Fibroblast of skin of abdomen (primary cell): Measurements from ENCODE around the gene EED.
"Not testable (repeated sequence)": the region's sequence is repeated elsewhere in the genome, so short reads cannot be mapped to it uniquely, and the experiment has no call there.

Experiments
- DNase-seq: peaks from one replicate; pipeline ENCODE4 v3.0.0-alpha.2; 2013

EED gene

DNA sequence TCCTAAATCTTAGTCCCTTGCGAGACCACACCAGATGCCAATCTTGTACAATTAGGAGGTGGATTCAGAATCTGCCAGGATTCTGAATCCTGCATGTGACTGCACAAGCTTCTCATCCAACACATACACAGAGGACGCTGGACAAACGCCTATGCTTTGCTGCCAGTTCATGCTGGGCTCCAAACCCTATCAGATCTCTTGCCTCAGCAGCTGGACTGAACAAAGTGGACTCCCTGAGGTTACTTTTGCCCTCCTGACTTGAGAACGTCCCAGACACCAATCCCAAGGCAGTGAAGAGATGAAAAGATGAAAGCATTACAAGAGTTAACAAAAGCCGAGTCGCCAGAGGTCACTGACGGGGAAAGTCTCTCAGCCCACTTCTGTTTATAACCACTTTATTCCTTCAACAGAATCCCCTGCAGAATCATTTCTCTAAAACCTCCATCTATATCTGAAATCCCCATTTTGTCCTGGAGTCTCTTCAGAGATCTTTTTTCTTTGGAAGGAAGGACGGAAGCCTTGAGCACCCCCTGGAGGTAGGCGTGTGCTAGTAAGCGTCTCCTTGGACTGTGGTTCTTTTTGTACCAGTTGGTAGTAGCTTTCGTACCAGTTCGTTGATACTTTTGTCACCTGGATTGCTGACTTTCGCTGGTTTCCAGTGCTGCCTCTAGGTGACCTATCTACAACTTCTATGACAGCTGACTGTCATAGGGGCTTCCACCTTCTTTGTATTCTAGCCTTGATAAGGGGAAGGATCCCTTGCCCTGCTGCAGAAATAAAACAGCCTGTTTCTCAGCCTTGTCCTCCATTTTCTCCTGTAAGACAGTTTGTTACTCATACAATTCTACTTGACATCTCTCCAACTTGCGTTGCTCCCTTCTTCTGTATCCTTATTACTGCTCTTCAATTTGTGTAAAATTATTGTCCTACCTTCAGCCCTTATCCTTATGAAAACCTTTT is 26.1 kb upstream of the EED start:
- peak; percentile 67 for DNase-seq

DNA sequence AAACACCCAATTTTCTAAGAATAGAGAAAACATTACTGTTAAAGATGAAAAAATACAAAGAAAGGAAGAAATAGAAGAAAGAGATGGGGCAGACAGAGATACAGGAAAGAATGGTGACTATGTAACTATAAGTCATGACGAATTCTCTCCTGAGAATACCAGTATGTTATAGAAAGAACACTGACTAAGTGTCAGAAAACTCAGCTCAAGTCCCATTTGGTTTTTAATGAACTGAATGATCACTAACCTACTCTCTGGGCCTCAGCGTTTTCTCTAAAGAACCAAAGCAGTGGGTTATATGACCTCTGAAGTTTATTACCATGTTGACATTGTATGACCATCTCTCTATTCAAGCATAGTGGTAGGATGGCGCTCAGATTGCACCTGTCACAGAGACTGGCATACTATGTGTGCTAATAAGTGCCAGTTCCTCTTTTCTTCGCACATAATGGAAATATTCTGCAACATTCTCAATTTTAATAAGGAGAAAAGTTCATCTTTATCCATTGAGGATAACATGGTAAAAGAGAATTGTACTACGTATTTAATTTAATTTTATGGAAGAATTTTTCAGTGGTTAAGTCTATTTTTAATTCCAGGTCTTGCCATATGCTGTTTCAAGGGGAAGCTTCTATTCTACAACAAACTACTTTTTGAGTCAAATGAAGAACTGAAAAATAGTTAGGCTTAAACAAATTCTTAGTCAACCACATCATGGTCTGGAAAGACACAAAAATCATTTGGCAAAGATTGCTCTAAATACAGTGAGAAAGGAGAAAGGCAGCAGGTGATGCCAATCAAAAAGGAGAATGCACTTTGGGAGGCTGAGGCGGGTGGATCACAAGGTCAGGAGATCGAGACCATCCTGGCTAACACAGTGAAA is 25.0 kb upstream of the EED start:
- no peak for DNase-seq

DNA sequence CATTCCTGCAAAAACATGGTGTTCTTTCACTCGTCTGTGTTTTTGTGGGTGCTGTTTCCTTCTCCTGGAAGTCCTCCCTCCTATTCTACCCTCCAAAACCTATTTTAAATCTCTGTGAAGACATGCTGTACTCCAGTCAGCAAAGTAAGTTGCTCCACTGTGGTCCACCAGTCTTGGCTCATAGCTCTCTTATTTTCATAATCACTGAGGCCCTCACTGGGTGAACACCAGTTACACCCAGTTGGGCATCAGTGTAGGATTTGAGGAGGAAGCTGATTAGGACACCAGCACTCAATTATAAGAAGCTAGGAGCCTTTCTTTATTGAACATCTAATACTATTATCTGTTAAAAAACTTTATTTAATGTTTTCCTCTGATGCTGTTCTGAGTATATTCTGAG is 23.9 kb upstream of the EED start:
- DNase-seq: no peak

DNA sequence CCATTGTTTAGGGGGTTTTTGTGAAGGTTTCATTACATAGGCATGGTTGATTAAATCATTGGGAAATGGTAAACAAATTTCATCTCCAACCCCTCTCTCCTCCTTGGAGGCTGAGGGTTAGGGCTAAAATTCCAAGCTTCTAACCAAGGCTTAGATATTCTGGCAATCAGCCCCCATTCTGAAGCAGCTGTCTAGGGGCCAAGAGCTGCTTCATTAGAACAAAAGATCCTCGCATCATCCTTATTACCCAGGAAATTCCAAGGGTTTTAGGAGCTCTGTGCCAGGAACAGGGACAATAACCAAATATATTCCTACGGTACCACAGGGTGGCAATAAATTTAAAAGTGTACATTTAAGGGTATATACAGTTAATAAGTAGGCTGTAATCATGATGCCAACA is 22.5 kb upstream of the EED start:
- no peak for DNase-seq

DNA sequence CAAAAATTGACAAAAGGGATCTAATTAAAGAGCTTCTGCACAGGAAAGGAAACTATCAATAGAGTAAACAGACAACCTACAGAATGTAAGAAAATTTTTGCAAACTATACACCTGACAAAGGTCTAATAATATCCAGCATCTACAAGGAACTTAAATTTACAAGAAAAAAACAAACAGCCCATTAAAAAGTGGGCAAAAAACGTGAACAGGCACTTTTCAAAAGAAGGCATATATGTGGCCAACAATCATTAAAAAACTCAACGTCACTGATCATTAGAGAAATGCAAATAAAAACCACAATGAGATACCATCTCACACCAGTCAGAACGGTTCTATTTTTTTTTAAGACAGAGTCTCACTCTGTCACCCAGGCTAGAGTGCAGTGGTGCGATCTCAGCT is 20.0 kb upstream of the EED start:
- not testable (repeated sequence) for DNase-seq

DNA sequence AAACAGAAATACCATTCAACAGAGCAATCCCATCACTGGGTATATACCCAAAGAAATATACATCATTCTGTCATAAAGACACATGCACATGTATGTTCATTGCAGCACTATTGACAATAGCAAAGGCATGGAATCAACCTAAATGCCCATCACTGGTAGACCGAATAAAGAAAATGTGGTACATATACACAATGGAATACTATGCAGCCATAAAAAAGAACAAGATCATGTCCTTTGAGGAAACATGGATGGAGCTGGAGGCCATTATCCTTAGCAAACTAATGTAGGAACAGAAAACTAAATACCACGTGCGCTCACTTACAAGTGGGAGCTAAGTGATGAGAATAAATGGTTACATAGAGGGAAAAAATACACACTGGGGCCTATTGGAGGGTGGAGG is 19.2 kb upstream of the EED start:
- not testable (repeated sequence) for DNase-seq

DNA sequence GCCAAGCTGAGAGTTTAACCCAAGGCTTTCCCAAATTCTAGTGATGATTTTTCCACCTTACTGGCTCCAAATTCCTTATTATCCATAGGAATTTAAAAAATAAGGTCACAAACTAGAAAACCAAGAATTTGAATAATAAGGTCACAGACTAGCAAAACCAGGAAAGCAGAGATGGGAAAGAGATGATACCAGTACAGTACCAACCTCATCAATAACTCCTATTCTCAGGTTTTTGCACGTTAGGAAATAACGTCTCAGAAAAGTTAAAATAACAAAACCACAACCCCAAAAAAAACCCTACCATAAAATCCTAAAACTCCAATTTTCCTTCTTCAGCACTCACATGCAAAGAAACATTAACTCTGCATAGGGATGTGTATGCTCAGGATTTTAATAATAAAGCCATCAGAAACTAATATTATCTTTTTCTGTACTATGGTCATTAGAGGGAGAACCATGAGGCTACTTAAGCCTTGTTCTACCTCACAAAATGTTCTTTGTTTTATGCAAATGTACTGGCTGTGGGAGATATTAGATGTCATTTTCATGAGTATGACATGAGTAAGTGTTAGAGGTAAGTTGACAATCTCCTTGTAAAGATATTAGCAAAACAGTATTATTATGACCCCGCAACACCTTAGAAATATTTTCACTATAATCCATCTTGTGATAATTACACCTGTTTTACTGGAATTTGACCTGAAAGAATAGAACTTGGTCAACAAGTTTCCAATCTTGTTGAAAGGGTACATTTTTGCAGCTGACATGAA is 16.1 kb upstream of the EED start:
- DNase-seq: no peak

DNA sequence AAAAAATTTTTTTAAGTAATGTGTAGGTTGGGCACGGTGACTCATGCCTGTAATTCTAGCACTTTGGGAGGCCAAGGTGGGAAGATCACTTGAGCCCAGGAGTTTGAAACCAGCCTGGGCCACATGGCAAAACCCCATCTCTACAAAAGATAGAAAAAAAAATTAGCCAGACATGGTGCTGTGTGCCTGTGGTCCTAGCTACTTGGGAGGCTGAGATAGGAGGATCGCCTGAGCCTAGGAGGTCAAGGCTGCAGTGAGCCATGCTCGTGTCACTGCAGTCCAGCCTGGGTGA is 15.6 kb upstream of the EED start:
- not testable (repeated sequence) for DNase-seq

DNA sequence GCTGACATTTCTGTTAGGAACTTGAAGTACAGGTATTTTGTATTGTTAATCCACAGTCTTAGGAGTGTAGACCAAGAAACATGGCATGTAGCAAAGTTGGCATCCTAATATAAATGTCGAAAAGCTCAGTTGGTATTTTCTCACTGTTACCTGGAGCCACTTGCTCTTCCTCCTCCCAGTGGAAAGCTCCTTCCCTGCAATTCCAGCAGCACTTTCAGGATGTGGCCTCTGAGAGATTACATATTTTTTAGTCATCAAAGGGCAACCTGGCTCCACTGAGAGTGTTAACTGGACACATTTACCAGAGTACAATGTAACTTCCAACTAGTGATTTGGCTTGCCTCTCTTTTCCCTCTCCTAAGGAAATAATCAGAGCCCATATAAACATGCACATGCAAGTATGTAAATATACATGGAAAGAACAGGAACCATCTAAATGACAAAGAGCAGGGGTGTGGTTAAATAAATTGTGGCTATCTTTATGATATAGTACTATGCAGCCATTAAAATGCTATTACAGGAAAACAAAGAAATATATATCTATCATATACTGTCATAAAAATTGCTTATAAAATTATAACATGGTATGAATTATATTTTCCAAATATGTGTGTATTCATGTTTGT is 14.3 kb upstream of the EED start:
- DNase-seq: no peak

DNA sequence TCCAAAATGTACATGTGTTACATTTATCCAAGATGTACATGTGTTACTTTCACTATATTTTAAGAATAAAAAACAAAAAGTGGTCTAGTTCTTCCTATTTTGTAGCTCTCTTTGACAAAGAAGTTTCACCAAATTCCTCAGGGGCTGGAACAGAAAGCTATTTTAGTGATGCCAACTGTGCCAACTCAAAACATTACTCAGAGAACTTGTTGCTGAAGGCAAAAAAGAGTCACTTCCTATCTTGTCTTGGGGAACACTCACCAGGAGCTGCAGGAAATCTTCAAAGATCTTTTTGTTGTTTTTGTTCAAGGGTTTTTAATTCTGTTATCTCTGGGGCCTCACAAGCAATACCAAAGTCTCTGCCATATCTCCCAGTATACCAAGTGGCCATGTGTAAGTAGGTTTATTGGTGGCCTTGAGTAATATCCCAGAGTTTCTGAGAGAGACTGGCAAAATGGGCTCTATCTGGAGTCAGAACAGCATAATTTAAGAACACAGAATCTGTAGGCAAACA is 13.6 kb upstream of the EED start:
- DNase-seq: no peak

DNA sequence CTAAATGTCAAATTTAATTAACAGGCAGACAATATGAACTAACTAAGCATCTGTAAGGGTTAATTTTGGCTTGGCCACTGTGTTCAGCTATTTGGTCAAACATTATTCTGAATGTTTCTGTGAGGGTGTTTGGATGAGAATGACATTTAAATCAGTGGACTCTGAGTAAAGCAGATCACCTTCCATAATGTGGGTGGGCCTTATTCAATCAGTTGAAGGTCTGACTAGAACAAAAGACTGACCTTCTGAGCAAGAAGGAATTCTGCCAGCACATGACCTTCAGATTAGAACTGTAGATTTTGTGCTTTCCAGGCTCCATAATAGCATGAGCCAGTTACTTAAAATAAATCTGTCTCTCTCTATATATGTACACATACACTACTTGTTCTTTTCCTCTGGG is 12.0 kb upstream of the EED start:
- DNase-seq: no peak

DNA sequence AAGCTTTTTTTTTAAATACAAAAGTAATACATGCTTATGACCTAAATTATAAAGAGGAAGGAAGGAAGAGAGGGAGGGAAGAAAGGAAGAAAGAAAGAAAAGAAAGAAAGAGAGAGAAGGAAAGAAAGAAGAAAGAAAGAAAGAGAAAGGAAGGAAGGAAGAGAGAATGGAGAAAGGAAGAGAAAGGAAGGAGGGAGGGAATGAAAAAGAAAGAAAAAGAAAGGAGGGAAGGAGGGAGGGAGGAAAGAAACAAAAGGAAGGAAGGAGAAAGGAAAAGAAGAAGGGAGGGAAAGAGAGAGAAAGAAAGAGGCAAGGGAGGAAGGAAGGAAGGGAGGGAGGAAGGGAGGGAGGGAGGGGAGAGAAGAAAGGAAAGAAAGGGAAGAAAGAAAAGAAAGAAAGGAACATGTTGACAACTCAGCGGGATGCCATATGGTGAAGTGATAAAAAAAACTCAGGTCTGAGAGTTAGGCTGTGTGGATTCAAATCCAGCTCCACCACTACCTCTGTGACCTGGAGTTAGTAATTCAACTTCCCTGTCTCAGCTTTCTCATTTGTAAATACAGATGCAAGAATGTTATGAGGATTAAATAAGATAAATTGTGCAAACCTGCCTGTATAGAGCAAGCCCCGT is 9.6 kb upstream of the EED start:
- no peak for DNase-seq

DNA sequence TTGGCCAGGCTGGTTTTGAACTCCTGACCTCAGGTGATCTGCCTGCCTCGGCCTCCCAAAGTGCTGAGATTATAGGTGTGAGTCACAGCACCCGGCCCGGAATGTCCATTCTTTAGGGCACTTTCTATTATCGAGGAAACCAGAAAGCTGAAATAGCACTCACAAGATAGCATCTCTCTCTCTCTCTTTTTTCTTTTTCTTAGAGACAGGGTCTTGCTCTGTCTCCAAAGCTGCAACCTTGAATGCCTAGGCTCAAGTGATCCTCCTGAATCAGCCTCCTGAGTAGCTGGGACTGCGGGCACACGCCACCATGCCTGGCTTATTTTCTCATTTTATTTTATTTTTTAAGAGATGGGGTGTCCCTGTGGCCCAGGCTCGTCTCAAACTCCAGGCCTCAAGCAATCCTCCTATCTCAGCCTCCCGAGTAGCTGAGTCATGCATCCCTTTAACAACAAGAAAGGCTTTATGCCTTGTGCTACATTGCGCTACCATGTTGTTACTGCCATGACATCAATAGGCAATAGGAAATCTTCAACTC is 7.2 kb upstream of the EED start:
- DNase-seq: no peak

DNA sequence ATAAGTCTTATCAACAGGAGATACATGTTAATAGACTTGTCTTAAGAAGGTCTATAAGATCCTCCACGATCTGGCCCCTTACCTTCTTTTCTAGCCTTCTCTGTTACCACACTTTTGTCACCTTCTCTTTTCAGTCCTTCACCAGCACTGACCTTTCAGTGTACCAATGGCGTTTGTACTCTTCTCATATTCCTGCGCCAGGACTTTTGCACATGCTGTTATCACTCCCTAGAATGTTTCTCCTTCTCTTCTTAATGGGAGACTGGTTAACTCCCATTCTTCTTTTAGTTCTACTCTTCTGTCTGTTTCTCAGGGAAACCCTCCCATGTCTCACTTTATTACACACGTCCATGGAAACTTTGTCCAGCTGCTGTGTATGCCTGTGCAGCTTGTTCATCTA is 4.4 kb upstream of the EED start:
- DNase-seq: no peak

DNA sequence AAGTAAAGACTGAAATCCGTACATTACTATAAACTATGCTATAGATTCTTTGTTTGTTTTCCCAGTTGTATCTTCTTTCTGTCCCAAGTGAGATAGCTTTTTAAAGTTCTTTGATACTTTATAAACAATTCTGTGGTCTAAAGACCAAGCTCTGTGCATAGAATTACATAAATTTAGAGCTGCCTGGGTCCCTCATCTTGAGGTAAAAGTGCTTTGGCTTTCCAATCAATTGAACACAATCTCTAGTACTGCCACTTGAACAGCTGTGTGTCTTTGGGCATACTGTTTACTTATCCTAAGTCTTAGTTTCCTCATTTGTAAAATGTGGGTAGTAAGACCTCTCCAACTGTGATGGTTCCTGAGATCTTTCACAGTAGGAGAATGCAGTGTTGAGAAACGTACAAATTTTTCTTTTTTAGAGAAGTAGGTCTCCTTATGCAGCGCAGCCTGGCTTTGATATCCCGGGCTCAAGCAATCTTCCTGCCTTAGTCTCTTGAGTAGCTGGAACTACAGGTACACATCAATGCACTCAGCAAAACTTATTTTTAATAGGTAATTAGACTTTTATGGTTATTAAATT is 2.5 kb upstream of the EED start:
- DNase-seq: no peak

DNA sequence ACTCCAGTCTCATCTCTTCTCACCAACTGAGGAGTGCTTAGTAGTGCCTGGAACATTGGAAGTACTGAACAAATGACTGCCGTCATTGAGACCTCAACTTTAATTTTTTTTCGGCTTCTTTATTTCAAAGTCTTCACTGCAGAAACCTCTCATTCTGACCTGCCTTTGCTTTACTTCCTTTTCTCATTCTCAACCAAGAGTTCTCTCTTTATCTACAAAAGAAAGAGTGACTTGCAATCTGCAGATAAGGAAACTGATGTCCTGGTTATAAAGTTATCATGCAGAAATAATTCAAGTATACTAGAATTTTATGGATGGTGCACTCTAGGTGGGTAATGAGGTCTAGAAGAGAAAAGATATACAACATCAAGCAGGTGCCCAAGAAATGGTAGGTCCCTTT is 1.2 kb upstream of the EED start:
- DNase-seq: no peak

DNA sequence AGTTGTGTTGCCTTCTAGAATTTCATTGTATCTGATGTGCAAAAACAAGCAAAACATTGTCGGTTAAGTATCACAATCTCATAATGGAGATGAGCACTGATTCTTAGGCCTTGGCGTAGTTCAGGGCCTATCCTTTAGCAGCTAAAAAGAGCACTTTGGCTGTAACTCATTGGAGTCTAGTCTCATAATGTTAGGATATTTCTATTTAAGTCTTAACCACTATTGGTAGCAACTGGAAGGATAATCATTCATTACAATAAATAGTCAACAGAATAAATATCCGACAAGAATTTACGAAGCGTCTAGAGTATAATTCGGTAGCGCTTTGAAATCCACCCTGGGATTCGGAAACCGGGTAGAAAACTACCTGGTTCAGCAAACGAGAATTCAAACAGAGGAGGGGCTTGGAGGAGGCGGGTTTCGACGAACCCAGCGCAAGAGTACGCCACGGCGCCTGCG is 461 bp upstream of the EED start:
- DNase-seq: peak; percentile 84

DNA sequence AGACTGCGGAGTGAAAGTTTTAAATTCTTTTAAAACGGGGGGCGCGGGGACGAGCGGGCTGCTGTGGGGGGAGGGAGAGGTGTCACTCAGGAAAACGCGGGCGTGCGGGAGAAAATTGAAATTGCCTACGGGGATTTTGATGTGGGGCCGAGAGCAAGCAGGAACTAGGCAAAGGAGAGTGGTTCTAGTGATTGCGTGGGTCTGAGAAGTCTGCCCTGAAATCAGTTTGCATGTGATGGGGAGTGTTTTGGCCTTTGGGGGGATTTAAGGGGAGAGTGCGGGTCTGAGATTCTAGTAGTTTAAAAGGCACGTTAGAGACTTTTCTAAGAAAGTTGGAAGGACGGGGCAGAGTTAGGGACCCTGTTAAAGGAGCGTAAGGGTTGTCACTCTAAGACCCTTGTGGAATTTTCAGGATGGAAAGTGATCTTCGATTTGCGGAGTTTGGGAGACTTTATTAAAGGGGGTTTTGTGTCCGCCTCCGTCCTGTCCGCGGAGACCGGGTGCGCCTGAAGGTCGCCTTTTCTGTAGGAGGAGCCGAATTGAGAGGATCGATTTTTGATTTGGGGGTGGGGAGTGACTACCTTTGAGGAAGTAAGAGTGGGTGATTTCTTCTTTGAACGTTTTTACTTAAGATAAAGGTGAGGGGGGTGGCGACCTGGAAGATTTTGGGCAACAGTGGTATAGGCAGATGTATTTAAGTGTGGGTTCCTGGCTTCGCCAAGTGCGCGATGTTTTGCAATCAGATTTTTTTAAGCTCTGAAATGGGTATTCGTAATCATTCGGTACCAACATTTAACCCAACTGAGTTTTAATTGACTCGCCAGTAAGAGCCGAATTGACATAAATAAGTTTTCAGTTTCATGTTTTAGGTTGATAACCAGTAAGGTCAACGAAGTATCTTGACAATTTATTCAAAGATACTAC is 1.1 kb downstream of the EED start:
- peak; percentile 5 for DNase-seq

DNA sequence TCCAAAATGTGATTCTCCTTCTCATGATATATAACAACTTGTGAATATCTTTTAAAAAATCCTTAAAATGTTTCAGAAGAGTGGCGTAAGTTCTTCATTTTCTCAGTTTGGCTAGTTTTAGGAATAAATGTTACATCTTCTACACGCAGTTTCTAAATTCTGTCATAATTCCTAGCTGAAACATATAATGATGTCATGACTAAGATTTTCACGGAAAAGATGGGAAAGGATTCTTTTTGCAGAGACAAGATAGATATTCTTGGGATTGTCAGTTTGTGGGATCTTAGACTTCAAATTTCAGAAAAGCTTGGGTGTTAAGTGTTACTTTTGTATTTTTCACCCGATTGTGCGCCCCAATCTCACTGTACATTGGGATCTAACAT is 1.7 kb downstream of the EED start:
- no peak for DNase-seq

DNA sequence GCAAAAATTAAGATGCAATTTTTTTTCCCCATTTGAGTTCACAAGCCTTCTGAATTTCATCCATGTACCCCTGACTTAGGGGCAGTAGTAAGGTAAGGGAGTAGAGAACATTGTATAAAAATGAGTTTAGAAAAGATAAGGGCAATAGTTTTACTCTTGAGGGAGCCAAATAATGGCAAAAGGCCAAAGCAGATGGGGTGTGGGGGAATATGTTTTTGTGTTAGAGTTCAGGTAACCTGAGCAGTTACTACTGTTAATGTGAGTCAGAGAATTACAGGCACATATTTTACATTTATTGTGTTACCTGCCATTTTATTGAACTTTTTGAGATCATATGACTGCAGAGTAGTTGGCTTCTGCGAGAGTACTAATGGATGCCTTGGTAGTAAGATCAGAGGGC is 3.1 kb downstream of the EED start:
- no peak for DNase-seq
